Hepatocyte (in vitro differentiated cells): ENCODE data around the gene ACACB.

ENCODE experiments used
- EZH2phosphoT487 ChIP-seq: fragments of 200-600 bp; sonication (generic); IDR thresholded peaks from one replicate; pipeline ENCODE4 v1.6.1; 2018; ENCODE audit warnings: antibody characterized with exemption, mild to moderate bottlenecking, low read depth, moderate library complexity; ENCODE audit not compliant: unreplicated experiment, severe bottlenecking
- TF ChIP-seq, protein P1 (sequence below): fragments of 200-600 bp; sonication (generic); IDR thresholded peaks from 2 replicates; pipeline ENCODE4 v1.5.1; 2016; ENCODE audit warnings: antibody characterized with exemption, mild to moderate bottlenecking; ENCODE audit not compliant: poor library complexity

GRCh38 chr12:109247831-109248654 lies 131.7 kb downstream of the ACACB start:
- TF ChIP-seq, protein P1, sequence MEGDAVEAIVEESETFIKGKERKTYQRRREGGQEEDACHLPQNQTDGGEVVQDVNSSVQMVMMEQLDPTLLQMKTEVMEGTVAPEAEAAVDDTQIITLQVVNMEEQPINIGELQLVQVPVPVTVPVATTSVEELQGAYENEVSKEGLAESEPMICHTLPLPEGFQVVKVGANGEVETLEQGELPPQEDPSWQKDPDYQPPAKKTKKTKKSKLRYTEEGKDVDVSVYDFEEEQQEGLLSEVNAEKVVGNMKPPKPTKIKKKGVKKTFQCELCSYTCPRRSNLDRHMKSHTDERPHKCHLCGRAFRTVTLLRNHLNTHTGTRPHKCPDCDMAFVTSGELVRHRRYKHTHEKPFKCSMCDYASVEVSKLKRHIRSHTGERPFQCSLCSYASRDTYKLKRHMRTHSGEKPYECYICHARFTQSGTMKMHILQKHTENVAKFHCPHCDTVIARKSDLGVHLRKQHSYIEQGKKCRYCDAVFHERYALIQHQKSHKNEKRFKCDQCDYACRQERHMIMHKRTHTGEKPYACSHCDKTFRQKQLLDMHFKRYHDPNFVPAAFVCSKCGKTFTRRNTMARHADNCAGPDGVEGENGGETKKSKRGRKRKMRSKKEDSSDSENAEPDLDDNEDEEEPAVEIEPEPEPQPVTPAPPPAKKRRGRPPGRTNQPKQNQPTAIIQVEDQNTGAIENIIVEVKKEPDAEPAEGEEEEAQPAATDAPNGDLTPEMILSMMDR, result no peak
- TF ChIP-seq EZH2phosphoT487, result no peak
